DND-41 (cell line): ENCODE data around the gene CLSTN2.

ENCODE experiments used
- CTCF ChIP-seq: IDR thresholded peaks from 2 replicates; pipeline ENCODE4 v1.5.1; 2012; ENCODE audit warnings: borderline replicate concordance, low read length, moderate library complexity, mild to moderate bottlenecking; ENCODE audit not compliant: poor library complexity, severe bottlenecking; ENCODE audit errors: extremely low read depth
- EZH2 ChIP-seq: IDR thresholded peaks from 3 replicates; pipeline ENCODE4 v1.6.1; 2012; ENCODE audit warnings: borderline replicate concordance, low read depth, mild to moderate bottlenecking, moderate library complexity, low read length, inconsistent platforms; ENCODE audit not compliant: severe bottlenecking

- TF ChIP-seq CTCF (no peak), EZH2 (no peak)
Measured at GRCh38 chr3:140378571-140379340, 443.8 kb downstream of the CLSTN2 start.
